SK-N-MC (cell line): Measurements from ENCODE around the gene AKR1B1.

Experiments used
- DNase-seq: peaks from one replicate; pipeline ENCODE4 v3.0.0-alpha.2; 2011; ENCODE audit warnings: low read depth, low spot score
- H3K27ac ChIP-seq: fragments of 200-600 bp; sonication (generic); 2 replicates; pipeline ENCODE4 v1.5.1; 2016; ENCODE audit warnings: mixed run types
- H3K36me3 ChIP-seq: fragments of 200-600 bp; sonication (generic); 2 replicates; pipeline ENCODE4 v1.6.1; 2017; ENCODE audit warnings: antibody characterized with exemption, low read length, mixed read lengths; ENCODE audit not compliant: insufficient read depth
- H3K4me3 ChIP-seq: fragments of 200-600 bp; sonication (generic); 2 replicates; pipeline ENCODE4 v1.5.1; 2016
- H3K9ac ChIP-seq: fragments of 200-600 bp; sonication (generic); 2 replicates; pipeline ENCODE4 v1.8.0; 2017; ENCODE audit warnings: mixed run types, mixed read lengths; ENCODE audit not compliant: insufficient read length
- H3K9me3 ChIP-seq: fragments of 200-600 bp; sonication (generic); 2 replicates; pipeline ENCODE4 v1.6.1; 2017; ENCODE audit warnings: low read depth, mild to moderate bottlenecking, antibody characterized with exemption, low read length, moderate library complexity, mixed read lengths
- EZH2 ChIP-seq: fragments of 200-600 bp; sonication (generic); IDR thresholded peaks from one replicate; pipeline ENCODE4 v1.6.1; 2017; ENCODE audit warnings: antibody characterized with exemption
- FOXP2 ChIP-seq: optimal IDR thresholded peaks from 2 replicates; pipeline ENCODE3; 2011; ENCODE audit warnings: mild to moderate bottlenecking, moderate library complexity; ENCODE audit not compliant: insufficient read depth; ENCODE audit errors: extremely low read length, control extremely low read depth
- POLR2AphosphoS5 ChIP-seq: IDR thresholded peaks from 2 replicates; pipeline ENCODE4 v1.6.1; 2012; ENCODE audit warnings: mild to moderate bottlenecking, low read depth, low read length, borderline replicate concordance

AKR1B1 gene

GRCh38 chr7:134422638-134423037 is 36.3 kb downstream of the AKR1B1 start:
- no peak overlapping the region for H3K9ac ChIP-seq
- H3K9me3 ChIP-seq = no peaks in the 10 kb centered on the region
- H3K36me3 ChIP-seq = no peaks in the 10 kb centered on the region
- TF ChIP-seq EZH2 = no peak
- TF ChIP-seq FOXP2 = no peak
- no peak for TF ChIP-seq POLR2AphosphoS5
- no peak for DNase-seq
- H3K4me3 ChIP-seq = no peak overlapping the region
- no peak overlapping the region for H3K27ac ChIP-seq

- H3K9ac ChIP-seq = no peak overlapping the region
Measured at GRCh38 chr7:134422008-134422407, 36.9 kb downstream of the AKR1B1 start.

GRCh38 chr7:134420424-134421125 is 38.3 kb downstream of the AKR1B1 start:
- Histone ChIP-seq H3K27ac (no peak overlapping the region), H3K9ac (no peak overlapping the region), H3K4me3 (peak overlapping the region; percentile 23; the same call in 1 of the 2 replicates), H3K9me3 (no peaks in the 10 kb centered on the region), H3K36me3 (no peaks in the 10 kb centered on the region)
- TF ChIP-seq FOXP2 (no peak), EZH2 (no peak), POLR2AphosphoS5 (no peak)
- DNase-seq = peak; percentile 14

More at GRCh38 chr7:134422008-134422407, 36.9 kb downstream of the AKR1B1 start:
- TF ChIP-seq POLR2AphosphoS5 (no peak), FOXP2 (no peak), EZH2 (no peak)
- Histone ChIP-seq H3K27ac (no peak overlapping the region), H3K9me3 (no peaks in the 10 kb centered on the region), H3K36me3 (no peaks in the 10 kb centered on the region), H3K4me3 (no peak overlapping the region)
- no peak for DNase-seq

GRCh38 chr7:134419875-134420274 is 39.0 kb downstream of the AKR1B1 start:
- Histone ChIP-seq H3K9ac (no peak overlapping the region), H3K4me3 (no peak overlapping the region), H3K36me3 (no peaks in the 10 kb centered on the region), H3K9me3 (no peaks in the 10 kb centered on the region), H3K27ac (no peak overlapping the region)
- no peak for TF ChIP-seq FOXP2
- TF ChIP-seq POLR2AphosphoS5 = no peak
- TF ChIP-seq EZH2 = no peak
- no peak for DNase-seq

- Histone ChIP-seq H3K27ac (no peak overlapping the region), H3K36me3 (no peaks in the 10 kb centered on the region), H3K4me3 (no peak overlapping the region), H3K9me3 (no peaks in the 10 kb centered on the region), H3K9ac (no peak overlapping the region)
- no peak for DNase-seq
- TF ChIP-seq FOXP2 (no peak), POLR2AphosphoS5 (no peak), EZH2 (no peak)
Measured at GRCh38 chr7:134419085-134419484, 39.8 kb downstream of the AKR1B1 start.

- no peak for DNase-seq
- Histone ChIP-seq H3K9me3 (no peaks in the 10 kb centered on the region), H3K4me3 (no peak overlapping the region), H3K36me3 (no peaks in the 10 kb centered on the region), H3K27ac (no peak overlapping the region), H3K9ac (no peak overlapping the region)
- TF ChIP-seq FOXP2 = no peak
- TF ChIP-seq EZH2 = no peak
- TF ChIP-seq POLR2AphosphoS5 = no peak
Measured at GRCh38 chr7:134415700-134416099, 43.2 kb downstream of the AKR1B1 start.

GRCh38 chr7:134414109-134414508 is 44.8 kb downstream of the AKR1B1 start:
- Histone ChIP-seq H3K9me3 (no peaks in the 10 kb centered on the region), H3K36me3 (no peaks in the 10 kb centered on the region), H3K4me3 (no peak overlapping the region), H3K9ac (no peak overlapping the region), H3K27ac (no peak overlapping the region)
- TF ChIP-seq EZH2 = no peak
- no peak for DNase-seq

- Histone ChIP-seq H3K9me3 (no peaks in the 10 kb centered on the region), H3K4me3 (no peak overlapping the region), H3K9ac (no peak overlapping the region), H3K36me3 (no peaks in the 10 kb centered on the region), H3K27ac (no peak overlapping the region)
- no peak for DNase-seq
- no peak for TF ChIP-seq FOXP2
Measured at GRCh38 chr7:134407311-134407710, 51.6 kb downstream of the AKR1B1 start.

- no peak overlapping the region for H3K9ac ChIP-seq
- no peak overlapping the region for H3K4me3 ChIP-seq
- H3K9me3 ChIP-seq = no peaks in the 10 kb centered on the region
- DNase-seq = no peak
- no peak overlapping the region for H3K27ac ChIP-seq
- H3K36me3 ChIP-seq = no peaks in the 10 kb centered on the region
- TF ChIP-seq FOXP2 (no peak), POLR2AphosphoS5 (no peak), EZH2 (no peak)
Measured at GRCh38 chr7:134406431-134406830, 52.5 kb downstream of the AKR1B1 start.
